GM10266 (cell line): Measurements from ENCODE around the gene FHAD1.

Experiments used
- DNase-seq: peaks from one replicate; pipeline ENCODE4 v3.0.0; 2012; ENCODE audit errors: extremely low spot score
- CTCF ChIP-seq: IDR thresholded peaks from 2 replicates; pipeline ENCODE4 v1.5.1; 2012; ENCODE audit warnings: mild to moderate bottlenecking, low read depth; ENCODE audit not compliant: control insufficient read depth, insufficient read depth; ENCODE audit errors: missing control alignments

The FHAD1 gene

GRCh38 chr1:15236746-15237145 is 10.3 kb upstream of the FHAD1 start:
- no peak for TF ChIP-seq CTCF
- no peak for DNase-seq

- DNase-seq, result no peak
- no peak for TF ChIP-seq CTCF
Observed at GRCh38 chr1:15238789-15239188, 8.2 kb upstream of the FHAD1 start.

- no peak for DNase-seq
- TF ChIP-seq CTCF, result no peak
Observed at GRCh38 chr1:15242766-15243165, 4.3 kb upstream of the FHAD1 start.

GRCh38 chr1:15243275-15244043 is 3.6 kb upstream of the FHAD1 start:
- no peak for TF ChIP-seq CTCF
- no peak for DNase-seq

GRCh38 chr1:15244813-15245212 is 2.2 kb upstream of the FHAD1 start:
- TF ChIP-seq CTCF, result no peak
- DNase-seq, result no peak

- DNase-seq, result no peak
- no peak for TF ChIP-seq CTCF
Observed at GRCh38 chr1:15245593-15246360, 1.2 kb upstream of the FHAD1 start.

GRCh38 chr1:15248216-15248615 is 1.2 kb downstream of the FHAD1 start:
- TF ChIP-seq CTCF, result no peak

More at GRCh38 chr1:15248216-15248615, 1.2 kb downstream of the FHAD1 start:
- DNase-seq, result no peak
